ENCODE results near the gene PRPH. TPM values are rescaled to one million over a fixed set of nuclear protein-coding genes. Genes with fewer than 3 reads are reported as not detected.
A peak's percentile ranks its signal among the peaks of the same experiment; 100 is the strongest.

PRPH gene
- total and polyA plus RNA-seq, 2 of the 13 experiments (the other 11 are each of a cell fraction or from before 2014, with no cell fraction given), result 0.12 TPM; not detected in 1

GRCh38 chr12:49347311-49348193 lies 52.6 kb downstream of the PRPH start (continued):
- TF ChIP-seq ZNF557 (CRISPR knock-in tag; IDR thresholded peaks at IDR 0.05), result 0 out of 2 replicates have a peak, but pooled peaks have one; percentile 63
- peak; percentile 76; the same call in 1 of the 2 replicates for TF ChIP-seq ZSCAN5A (CRISPR knock-in tag; IDR thresholded peaks at IDR 0.05; ENCODE audit: borderline replicate concordance)
- TF ChIP-seq HMGXB4 (CRISPR knock-in tag; IDR thresholded peaks at IDR 0.05; ENCODE audit: borderline replicate concordance in 1 of 2, low read depth in 1 of 2), result peak; percentile 89 to 95
- TF ChIP-seq, protein P1, sequence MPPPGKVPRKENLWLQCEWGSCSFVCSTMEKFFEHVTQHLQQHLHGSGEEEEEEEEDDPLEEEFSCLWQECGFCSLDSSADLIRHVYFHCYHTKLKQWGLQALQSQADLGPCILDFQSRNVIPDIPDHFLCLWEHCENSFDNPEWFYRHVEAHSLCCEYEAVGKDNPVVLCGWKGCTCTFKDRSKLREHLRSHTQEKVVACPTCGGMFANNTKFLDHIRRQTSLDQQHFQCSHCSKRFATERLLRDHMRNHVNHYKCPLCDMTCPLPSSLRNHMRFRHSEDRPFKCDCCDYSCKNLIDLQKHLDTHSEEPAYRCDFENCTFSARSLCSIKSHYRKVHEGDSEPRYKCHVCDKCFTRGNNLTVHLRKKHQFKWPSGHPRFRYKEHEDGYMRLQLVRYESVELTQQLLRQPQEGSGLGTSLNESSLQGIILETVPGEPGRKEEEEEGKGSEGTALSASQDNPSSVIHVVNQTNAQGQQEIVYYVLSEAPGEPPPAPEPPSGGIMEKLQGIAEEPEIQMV (CRISPR knock-in tag; IDR thresholded peaks at IDR 0.05; ENCODE audit: low read depth), result peak; percentile 41; the same call in 1 of the 2 replicates
- TF ChIP-seq ZNF747 (CRISPR knock-in tag; IDR thresholded peaks at IDR 0.05; ENCODE audit: borderline replicate concordance), result no peak; the same call in 1 of the 2 replicates
- TF ChIP-seq JUN (CRISPR knock-in tag; IDR thresholded peaks at IDR 0.05), result no peak
- peak; percentile 78; the same call in 1 of the 2 replicates for TF ChIP-seq PBX3 (CRISPR knock-in tag; IDR thresholded peaks at IDR 0.05; ENCODE audit: borderline replicate concordance)
- no peak for TF ChIP-seq NFE2L2 (IDR thresholded peaks at IDR 0.05; ENCODE audit: low read length)
- no peak for TF ChIP-seq EEA1 (CRISPR knock-in tag; IDR thresholded peaks at IDR 0.05; ENCODE audit: borderline replicate concordance)
- TF ChIP-seq ZNF644 (CRISPR knock-in tag; IDR thresholded peaks at IDR 0.05; ENCODE audit: low read depth), result peak; percentile 72
- TF ChIP-seq RXRB (CRISPR knock-in tag; IDR thresholded peaks at IDR 0.05; ENCODE audit: borderline replicate concordance), result peak; percentile 82
- TF ChIP-seq THAP7 (CRISPR knock-in tag; IDR thresholded peaks at IDR 0.05), result no peak; the same call in 1 of the 2 replicates
- TF ChIP-seq SUZ12 (IDR thresholded peaks at IDR 0.05; ENCODE audit: low read depth, low read length), result no peak
- TF ChIP-seq IKZF1 (IDR thresholded peaks at IDR 0.05), result no peak
- TF ChIP-seq, protein P2, sequence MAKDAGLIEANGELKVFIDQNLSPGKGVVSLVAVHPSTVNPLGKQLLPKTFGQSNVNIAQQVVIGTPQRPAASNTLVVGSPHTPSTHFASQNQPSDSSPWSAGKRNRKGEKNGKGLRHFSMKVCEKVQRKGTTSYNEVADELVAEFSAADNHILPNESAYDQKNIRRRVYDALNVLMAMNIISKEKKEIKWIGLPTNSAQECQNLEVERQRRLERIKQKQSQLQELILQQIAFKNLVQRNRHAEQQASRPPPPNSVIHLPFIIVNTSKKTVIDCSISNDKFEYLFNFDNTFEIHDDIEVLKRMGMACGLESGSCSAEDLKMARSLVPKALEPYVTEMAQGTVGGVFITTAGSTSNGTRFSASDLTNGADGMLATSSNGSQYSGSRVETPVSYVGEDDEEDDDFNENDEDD (CRISPR knock-in tag; IDR thresholded peaks at IDR 0.05; ENCODE audit: borderline replicate concordance), result peak; percentile 91; the same call in 1 of the 2 replicates
- TF ChIP-seq ZNF841 (CRISPR knock-in tag; IDR thresholded peaks at IDR 0.05; ENCODE audit: borderline replicate concordance), result no peak
- TF ChIP-seq HDAC1 (CRISPR knock-in tag; IDR thresholded peaks at IDR 0.05), result peak; percentile 93
- TF ChIP-seq FOSL2 (CRISPR knock-in tag; IDR thresholded peaks at IDR 0.05), result peak; percentile 44
- peak; percentile 92 for TF ChIP-seq ETV5 (CRISPR knock-in tag; IDR thresholded peaks at IDR 0.05; ENCODE audit: borderline replicate concordance)
- TF ChIP-seq SETDB1 (CRISPR knock-in tag; IDR thresholded peaks at IDR 0.05; ENCODE audit: borderline replicate concordance), result no peak
- TF ChIP-seq ZNF256 (CRISPR knock-in tag; conservative IDR thresholded peaks at IDR 0.05), result 0 out of 2 replicates have a peak, but pooled peaks have one; percentile 80

Measured in HepG2 (cell line).